OCI-LY7 (cell line): ENCODE results near the gene TLR2. TPM values are rescaled to one million over a fixed set of nuclear protein-coding genes. Genes with fewer than 3 reads are reported as not detected.

Experiments used
- BruUV-seq: library from RNA; stranded (reverse); fragments of 400-500 nt; replicated peaks from 2 replicates; lab custom pipeline; 2021; lab: Mats Ljungman, UMichigan
- CTCF ChIA-PET: fragments of 300-600 bp; sonication (Branson Sonifier 250); formaldehyde crosslinking; loops from one replicate; lab custom pipeline; 2022; ENCODE audit warnings: antibody characterized with exemption; ENCODE audit not compliant: unreplicated experiment; lab: Charles Lee
- POLR2A ChIA-PET: fragments of 300-600 bp; sonication (Branson Sonifier 250); formaldehyde crosslinking; loops from one replicate; lab custom pipeline; 2022; ENCODE audit warnings: antibody characterized with exemption; lab: Charles Lee
- DNase-seq: peaks from one replicate; pipeline ENCODE4 v3.0.0-alpha.2; 2015; ENCODE audit warnings: low spot score
- H2AFZ ChIP-seq: fragments of 200-600 bp; sonication (generic), shearing (Covaris generic); 2 replicates; pipeline ENCODE4 v1.6.1; 2014; ENCODE audit warnings: mild to moderate bottlenecking, antibody characterized with exemption, low read length, moderate library complexity
- H3K27ac ChIP-seq: fragments of 200-600 bp; sonication (generic); 2 replicates; pipeline ENCODE4 v1.5.1; 2014; ENCODE audit warnings: mixed run types, low read depth, mild to moderate bottlenecking, moderate library complexity, low read length, inconsistent platforms; ENCODE audit not compliant: poor library complexity, severe bottlenecking
- H3K36me3 ChIP-seq: fragments of 200-600 bp; sonication (generic); 2 replicates; pipeline ENCODE4 v1.6.1; 2014; ENCODE audit warnings: mild to moderate bottlenecking, antibody characterized with exemption, low read length, moderate library complexity, mixed read lengths; ENCODE audit not compliant: insufficient read depth
- H3K4me1 ChIP-seq: fragments of 200-600 bp; sonication (generic); 2 replicates; pipeline ENCODE4 v1.5.1; 2014; ENCODE audit warnings: mild to moderate bottlenecking, low read length; ENCODE audit not compliant: insufficient read depth, poor library complexity, severe bottlenecking
- H3K4me2 ChIP-seq: fragments of 200-600 bp; sonication (generic); 2 replicates; pipeline ENCODE4 v1.6.1; 2014; ENCODE audit warnings: mild to moderate bottlenecking, low read length
- H3K4me3 ChIP-seq: fragments of 200-600 bp; sonication (generic); 2 replicates; pipeline ENCODE4 v1.5.1; 2014; ENCODE audit warnings: mild to moderate bottlenecking, low read depth, low read length; ENCODE audit not compliant: poor library complexity, severe bottlenecking
- H3K79me2 ChIP-seq: fragments of 200-600 bp; sonication (generic); 2 replicates; pipeline ENCODE4 v1.6.1; 2016; ENCODE audit warnings: low read depth, mild to moderate bottlenecking, low read length, moderate library complexity, mixed read lengths; ENCODE audit not compliant: insufficient read depth
- H3K9me2 ChIP-seq: fragments of 200-600 bp; sonication (generic); 2 replicates; pipeline ENCODE4 v1.6.1; 2016; ENCODE audit warnings: mild to moderate bottlenecking, low read length, mixed read lengths; ENCODE audit not compliant: insufficient read depth
- H3K9me3 ChIP-seq: fragments of 200-600 bp; sonication (generic); 2 replicates; pipeline ENCODE4 v1.6.1; 2014; ENCODE audit warnings: mild to moderate bottlenecking, mixed run types, low read length, mixed read lengths
- H4K20me1 ChIP-seq: fragments of 200-600 bp; sonication (generic); 2 replicates; pipeline ENCODE4 v1.6.1; 2014; ENCODE audit warnings: mild to moderate bottlenecking, antibody characterized with exemption, low read length, moderate library complexity, mixed read lengths; ENCODE audit not compliant: insufficient read depth
- EZH2phosphoT487 ChIP-seq: fragments of 200-600 bp; sonication (generic); IDR thresholded peaks from 2 replicates; pipeline ENCODE4 v1.6.1; 2018; ENCODE audit warnings: low read depth, borderline replicate concordance, mild to moderate bottlenecking, mixed run types, antibody characterized with exemption, low read length, moderate library complexity, mixed read lengths
- intact Hi-C: fragments of 100-400 bp; cut with micrococcal nuclease; formaldehyde crosslinking; loops from one replicate; pipeline ENCODE4 v1.10.0; 2022; ENCODE audit not compliant: unreplicated experiment
- total RNA-seq, 2 experiments: library from RNA; depleted of rRNA in 1 of 2; stranded (reverse); fragments of >200 nt in 1 of 2; shearing (Covaris generic) in 1 of 2; gene quantifications; 2 replicates each; pipeline ENCODE4 v1.2.3, GENCODE V29; 2014 to 2022
- TF ChIP-seq, protein P1 (sequence below): fragments of 200-600 bp; sonication (generic); conservative IDR thresholded peaks from 2 replicates; pipeline ENCODE4 v1.5.1; 2014; ENCODE audit warnings: mild to moderate bottlenecking, antibody characterized with exemption, low read length, moderate library complexity, mixed read lengths

Gene TLR2
- total RNA-seq, 2 experiments from 2014 or later: 1.5 TPM; not detected in 1

DNA sequence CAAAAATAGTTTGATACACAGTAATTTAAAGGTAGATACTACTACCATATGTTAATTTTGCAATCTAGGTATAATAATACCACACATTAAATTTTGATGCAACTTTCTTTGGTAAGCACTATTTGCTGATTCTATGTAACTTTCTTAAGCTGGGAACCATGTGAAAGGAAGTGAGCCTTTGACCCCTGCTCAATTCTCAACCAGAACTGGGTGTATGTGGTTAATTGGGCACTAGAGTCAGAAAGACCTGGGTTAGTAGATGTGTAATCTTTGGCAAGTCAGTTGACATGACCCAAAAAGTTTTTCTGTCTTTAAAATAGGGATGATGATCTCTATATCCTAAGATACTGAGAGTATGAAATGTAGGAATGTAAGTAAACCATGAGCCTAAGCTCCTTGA is 22.4 kb downstream of the TLR2 start:
- no peaks in the 10 kb centered on the region for H3K36me3 ChIP-seq
- no peaks in the 10 kb centered on the region for H3K79me2 ChIP-seq
- ChIA-PET CTCF (no interaction called here), POLR2A (interaction anchor here (0.6 to 2.0 kb wide), 4 partner anchors 12 to 63 kb away, joined by 3 to 5 read pairs (median 4); no protein-coding TSS in a partner anchor)
- DNase-seq: no peak
- H3K4me3 ChIP-seq: no peak overlapping the region
- BruUV-seq: no TSS peak
- no peaks in the 10 kb centered on the region for H4K20me1 ChIP-seq
- no peaks in the 10 kb centered on the region for H3K9me3 ChIP-seq
- TF ChIP-seq, protein P1, sequence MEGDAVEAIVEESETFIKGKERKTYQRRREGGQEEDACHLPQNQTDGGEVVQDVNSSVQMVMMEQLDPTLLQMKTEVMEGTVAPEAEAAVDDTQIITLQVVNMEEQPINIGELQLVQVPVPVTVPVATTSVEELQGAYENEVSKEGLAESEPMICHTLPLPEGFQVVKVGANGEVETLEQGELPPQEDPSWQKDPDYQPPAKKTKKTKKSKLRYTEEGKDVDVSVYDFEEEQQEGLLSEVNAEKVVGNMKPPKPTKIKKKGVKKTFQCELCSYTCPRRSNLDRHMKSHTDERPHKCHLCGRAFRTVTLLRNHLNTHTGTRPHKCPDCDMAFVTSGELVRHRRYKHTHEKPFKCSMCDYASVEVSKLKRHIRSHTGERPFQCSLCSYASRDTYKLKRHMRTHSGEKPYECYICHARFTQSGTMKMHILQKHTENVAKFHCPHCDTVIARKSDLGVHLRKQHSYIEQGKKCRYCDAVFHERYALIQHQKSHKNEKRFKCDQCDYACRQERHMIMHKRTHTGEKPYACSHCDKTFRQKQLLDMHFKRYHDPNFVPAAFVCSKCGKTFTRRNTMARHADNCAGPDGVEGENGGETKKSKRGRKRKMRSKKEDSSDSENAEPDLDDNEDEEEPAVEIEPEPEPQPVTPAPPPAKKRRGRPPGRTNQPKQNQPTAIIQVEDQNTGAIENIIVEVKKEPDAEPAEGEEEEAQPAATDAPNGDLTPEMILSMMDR: no peak
- peaks cover 11% of the 10 kb centered on the region for H3K4me1 ChIP-seq
- no peak overlapping the region for H2AFZ ChIP-seq
- intact Hi-C loops: no loop called here
- H3K4me2 ChIP-seq: peak overlapping the region; percentile 28; the same call in 1 of the 2 replicates
- no peaks in the 10 kb centered on the region for H3K9me2 ChIP-seq
- H3K27ac ChIP-seq: no peak overlapping the region

DNA sequence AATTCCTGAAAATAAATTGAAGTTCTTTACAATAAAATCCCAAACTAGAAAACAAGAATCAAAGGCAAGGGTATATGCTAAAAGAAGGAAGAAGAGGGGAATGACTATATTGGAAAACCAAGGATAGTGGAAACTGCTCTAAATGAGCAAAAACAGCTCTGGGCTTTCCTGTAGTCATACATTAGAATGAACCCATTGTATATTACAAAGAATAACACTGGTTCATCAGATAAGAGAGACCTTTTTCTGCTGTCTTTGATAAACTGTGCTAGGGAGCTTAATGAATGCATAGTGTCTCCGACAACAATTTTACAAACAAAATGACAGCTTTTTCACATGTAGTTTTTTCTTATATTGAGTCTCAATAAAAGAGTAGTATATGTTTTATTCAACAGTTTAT is 26.6 kb downstream of the TLR2 start:
- DNase-seq: no peak
- no peak overlapping the region for H3K4me3 ChIP-seq
- no peaks in the 10 kb centered on the region for H3K9me3 ChIP-seq
- ChIA-PET POLR2A (interaction anchor here (0.6 to 1.5 kb wide), 2 partner anchors 14 to 179 kb away, joined by 3 to 8 read pairs; no protein-coding TSS in a partner anchor), CTCF (no interaction called here)
- no TSS peak for BruUV-seq
- H3K9me2 ChIP-seq: no peaks in the 10 kb centered on the region
- H2AFZ ChIP-seq: no peak overlapping the region
- no peaks in the 10 kb centered on the region for H3K36me3 ChIP-seq
- no peaks in the 10 kb centered on the region for H4K20me1 ChIP-seq
- no peak overlapping the region for H3K27ac ChIP-seq
- TF ChIP-seq, protein P1: no peak
- TF ChIP-seq EZH2phosphoT487: no peak
- peaks cover 10% of the 10 kb centered on the region for H3K4me1 ChIP-seq
- no peaks in the 10 kb centered on the region for H3K79me2 ChIP-seq
- H3K4me2 ChIP-seq: no peak overlapping the region
- intact Hi-C loops: no loop called here

DNA sequence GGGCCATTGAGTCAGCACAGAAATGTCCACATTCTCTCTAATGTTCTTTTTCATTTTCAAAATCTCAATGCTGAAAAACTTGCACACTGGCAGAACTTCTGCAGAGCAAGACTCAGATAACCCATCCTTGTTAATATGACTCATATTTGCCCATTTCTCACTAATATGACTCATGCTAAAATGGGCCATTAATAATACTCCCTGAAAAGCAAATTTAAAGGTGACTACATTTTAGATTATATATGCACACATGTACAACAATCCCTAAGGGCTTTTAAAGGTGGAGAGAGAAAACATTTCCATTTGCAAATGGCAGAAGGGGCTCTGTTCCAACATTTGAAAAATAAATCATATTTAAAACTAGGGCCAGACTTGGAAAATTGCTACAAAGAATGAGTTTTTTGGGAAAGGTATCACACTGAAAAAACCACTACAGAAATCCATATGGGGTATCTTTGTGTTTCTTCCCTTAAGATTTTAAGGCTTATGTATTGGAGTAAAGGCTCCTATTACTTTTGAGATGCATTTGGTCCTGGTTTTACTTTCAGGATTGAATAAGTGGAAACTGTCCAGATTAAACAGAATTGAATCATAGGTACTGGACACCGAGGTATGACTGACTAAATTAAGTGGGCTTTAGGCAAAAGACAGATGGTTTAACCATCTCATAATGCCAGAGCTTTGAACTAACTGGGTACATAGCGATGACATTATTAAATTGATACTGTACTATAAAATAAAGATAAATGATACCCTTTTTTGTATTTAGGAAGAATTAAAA is 30.0 kb downstream of the TLR2 start:
- POLR2A ChIA-PET: interaction anchor here (0.7 kb wide), 1 partner anchor 56 kb away, joined by 3 read pairs; no protein-coding TSS in a partner anchor
- BruUV-seq: no TSS peak

More for the DNA sequence above, 30.0 kb downstream of the TLR2 start:
- intact Hi-C loops: no loop called here
- DNase-seq: no peak
- no peaks in the 10 kb centered on the region for H3K36me3 ChIP-seq
- no peak overlapping the region for H3K27ac ChIP-seq
- no peaks in the 10 kb centered on the region for H3K9me2 ChIP-seq
- H3K9me3 ChIP-seq: no peaks in the 10 kb centered on the region
- no peaks in the 10 kb centered on the region for H3K4me1 ChIP-seq
- no peaks in the 10 kb centered on the region for H4K20me1 ChIP-seq
- no peaks in the 10 kb centered on the region for H3K79me2 ChIP-seq
- CTCF ChIA-PET: no interaction called here
- TF ChIP-seq EZH2phosphoT487: no peak
- TF ChIP-seq, protein P1: no peak
- H2AFZ ChIP-seq: no peak overlapping the region
- H3K4me3 ChIP-seq: no peak overlapping the region
- no peak overlapping the region for H3K4me2 ChIP-seq
